NCI-H1092 (cell line): ENCODE measurements around the gene FAM131B.
A peak's percentile ranks its signal among the peaks of the same experiment; 100 is the strongest.

Experiments
- DNase-seq: peaks from one replicate; lab custom pipeline; 2025; lab: John Stamatoyannopoulos, UW

FAM131B gene

DNA sequence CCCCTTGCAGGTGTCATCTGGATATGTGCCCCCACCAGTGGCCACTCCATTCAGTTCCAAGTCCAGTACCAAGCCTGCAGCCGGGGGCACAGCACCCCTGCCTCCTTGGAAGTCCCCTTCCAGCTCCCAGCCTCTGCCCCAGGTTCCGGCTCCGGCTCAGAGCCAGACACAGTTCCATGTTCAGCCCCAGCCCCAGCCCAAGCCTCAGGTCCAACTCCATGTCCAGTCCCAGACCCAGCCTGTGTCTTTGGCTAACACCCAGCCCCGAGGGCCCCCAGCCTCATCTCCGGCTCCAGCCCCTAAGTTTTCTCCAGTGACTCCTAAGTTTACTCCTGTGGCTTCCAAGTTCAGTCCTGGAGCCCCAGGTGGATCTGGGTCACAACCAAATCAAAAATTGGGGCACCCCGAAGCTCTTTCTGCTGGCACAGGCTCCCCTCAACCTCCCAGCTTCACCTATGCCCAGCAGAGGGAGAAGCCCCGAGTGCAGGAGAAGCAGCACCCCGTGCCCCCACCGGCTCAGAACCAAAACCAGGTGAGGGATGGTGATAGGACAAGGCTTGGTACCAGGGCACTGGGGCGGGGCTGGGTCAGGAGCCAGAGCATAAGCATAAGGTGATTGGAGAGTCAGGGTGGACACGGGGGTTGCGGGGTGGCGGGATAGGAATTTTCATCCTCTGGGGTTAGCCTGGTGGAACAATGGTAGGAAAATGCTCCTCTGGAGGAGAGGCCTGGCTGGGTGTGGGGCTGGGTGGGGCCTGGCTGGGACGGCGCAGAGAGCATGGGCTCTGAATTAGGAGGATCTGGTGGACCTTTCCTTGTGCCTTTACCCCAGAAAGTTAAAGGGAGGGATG lies 20.5 kb upstream of the FAM131B start:
- DNase-seq = no peak

DNA sequence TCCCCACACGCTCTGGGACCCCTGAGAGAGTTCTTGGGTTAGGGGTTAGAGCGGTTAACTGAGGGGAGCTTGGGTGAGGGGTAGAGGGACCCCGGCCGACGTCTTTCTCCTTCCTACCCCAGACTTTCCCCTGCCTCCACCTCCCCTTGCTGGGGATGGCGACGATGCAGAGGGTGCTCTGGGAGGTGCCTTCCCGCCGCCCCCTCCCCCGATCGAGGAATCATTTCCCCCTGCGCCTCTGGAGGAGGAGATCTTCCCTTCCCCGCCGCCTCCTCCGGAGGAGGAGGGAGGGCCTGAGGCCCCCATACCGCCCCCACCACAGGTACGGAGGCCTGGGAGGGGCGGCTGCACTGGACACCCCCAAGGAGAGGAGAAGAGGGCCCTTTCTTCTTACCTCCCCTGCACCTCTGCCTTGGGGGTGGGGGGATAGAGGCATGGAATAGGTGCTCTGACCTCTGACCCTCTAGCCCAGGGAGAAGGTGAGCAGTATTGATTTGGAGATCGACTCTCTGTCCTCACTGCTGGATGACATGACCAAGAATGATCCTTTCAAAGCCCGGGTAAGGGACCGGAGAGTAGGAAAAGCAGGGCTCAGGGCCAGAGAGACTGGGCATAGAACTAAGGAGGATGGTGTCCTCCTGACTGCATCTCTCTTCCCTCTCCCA lies 19.7 kb upstream of the FAM131B start:
- DNase-seq = no peak

DNA sequence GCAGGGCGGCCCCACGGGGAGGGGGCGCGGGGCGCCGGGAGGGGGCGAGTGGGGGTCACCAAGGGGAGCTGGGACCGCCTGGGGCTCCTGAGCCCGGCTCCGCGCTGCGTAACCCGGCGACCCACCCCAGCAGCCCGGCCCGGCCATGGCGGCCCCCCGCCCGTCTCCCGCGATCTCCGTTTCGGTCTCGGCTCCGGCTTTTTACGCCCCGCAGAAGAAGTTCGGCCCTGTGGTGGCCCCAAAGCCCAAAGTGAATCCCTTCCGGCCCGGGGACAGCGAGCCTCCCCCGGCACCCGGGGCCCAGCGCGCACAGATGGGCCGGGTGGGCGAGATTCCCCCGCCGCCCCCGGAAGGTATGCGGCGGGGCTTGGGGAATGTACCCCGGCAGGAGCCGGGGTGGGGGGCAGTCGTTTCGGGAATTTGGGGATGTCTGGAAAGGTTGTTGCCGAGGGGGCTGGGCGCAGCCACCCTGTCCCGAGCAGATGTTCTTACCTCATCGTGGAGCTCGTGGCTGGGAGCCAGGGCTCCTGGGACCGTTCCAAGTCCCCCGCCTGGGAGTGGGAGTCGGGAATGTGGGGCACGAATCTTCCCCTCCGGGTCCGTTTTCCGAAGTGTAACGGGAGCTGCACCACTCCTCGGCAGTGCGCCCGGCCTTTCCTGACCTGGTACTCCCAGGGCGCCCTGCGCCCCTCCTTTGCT lies 19.1 kb upstream of the FAM131B start:
- DNase-seq = peak; percentile 30

DNA sequence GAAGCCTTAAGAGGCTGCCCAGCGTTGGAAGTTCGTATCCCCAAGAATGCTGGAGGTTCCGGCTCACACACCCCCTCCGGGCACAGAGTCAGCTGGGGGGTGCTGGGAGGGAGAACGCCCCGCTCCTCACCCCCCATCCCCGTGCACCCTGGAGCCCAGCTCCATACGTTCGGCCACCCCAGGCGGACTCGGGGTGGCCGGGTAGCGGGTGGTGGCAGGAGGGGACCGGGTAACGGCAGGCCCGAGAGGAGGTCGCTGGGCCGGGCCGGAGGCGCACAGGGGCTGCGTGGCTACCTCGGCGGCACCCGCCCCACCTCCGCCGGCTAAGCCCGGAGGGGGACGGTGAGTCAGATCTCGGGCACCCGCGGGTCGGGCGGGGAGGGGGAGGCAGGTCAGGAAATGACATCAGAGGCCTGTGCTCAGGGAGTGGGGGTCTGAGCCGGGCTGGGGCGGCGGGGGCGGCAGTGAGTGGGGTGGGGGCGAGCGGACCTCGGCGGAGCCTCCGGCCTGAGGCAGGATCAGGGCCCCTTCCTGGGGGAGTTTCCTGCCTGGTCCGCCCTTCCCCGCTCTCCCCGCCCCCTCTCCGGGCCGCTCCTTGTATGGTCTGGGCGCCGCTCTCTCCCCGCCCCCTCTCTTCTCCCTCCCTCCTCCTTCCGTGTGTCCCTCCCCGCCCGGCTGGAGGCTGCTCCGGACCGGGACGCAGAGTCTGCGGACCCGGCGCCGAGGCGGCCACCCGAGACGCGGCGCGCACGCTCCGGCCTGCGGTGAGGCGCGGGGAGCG lies 18.3 kb upstream of the FAM131B start, which contains the start of gene ZYX:
Gene ZYX, plus strand, starts transcription at position 700 of the 781 bp plus-strand sequence. CDS start 227 bp downstream, outside the sequence.
- DNase-seq = peak; percentile 41

GRCh38 chr7:143380260-143380645 lies 17.7 kb upstream of the FAM131B start:
- peak; percentile 59 for DNase-seq

DNA sequence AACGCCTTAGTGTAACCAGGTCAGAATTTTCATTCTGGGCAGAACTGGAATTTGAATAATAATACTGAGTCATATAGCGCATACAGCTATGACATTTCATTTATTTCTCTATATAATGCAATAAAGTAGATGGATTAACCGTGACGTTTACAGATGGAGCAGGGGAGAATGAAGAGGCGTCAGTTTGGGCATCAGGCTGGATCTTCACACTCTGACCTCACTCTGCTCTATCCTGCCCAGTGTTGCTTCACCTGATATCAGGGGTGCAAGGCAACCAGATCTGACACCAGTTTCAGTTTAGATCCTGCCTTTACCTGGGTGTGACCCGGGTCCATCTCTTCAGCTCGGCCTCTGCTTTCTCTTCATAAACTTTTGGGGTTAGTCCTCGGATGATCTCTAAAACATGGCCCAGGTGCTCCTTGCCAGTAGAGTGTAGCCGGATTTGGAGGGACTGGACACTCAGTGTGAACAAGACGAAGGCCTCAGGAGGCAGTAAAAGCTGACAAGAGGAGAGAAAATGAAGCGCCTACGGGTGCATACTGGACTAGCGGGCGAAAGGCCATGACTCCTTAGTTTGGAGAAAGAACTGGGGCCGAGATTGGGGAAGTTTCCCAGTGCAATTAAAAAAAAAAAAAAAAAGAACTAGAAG lies 17.2 kb upstream of the FAM131B start:
- DNase-seq = no peak

GRCh38 chr7:143376396-143376795 lies 13.9 kb upstream of the FAM131B start:
- no peak for DNase-seq

DNA sequence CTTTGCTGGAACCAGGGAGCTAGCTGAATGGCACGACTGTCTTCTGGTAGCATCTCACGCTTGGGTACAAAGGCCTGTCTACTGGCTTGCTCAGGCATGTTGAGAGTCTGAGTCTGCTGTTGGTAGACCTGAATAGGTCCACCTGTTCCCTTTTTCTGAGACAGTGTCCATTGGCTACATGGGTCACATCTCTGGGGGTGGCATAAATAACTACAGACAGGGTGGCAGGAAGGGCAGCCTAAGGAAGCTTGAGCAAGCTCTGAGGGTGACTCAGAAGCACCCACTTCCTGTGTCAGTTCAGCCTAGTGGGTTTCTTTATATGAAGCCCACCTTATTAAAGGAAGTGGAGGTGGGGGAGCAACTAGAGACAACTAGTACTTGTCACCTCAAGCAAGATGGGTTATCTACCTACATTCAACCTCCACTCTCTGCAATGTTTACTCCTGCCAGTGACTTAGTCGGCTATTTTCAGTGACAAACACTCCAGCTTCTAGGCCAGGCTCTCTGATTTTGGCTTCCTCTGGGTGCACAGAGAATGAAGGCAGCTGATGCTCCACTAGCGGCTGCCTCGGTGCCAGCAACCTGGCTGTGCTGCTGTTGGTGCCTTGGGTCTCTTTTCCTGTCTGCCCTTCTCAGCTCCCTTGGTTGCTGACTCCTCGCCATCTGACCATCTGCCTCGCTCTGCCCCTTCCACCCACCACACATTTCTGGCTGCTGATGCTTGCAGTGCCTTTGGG lies 13.0 kb upstream of the FAM131B start:
- no peak for DNase-seq

DNA sequence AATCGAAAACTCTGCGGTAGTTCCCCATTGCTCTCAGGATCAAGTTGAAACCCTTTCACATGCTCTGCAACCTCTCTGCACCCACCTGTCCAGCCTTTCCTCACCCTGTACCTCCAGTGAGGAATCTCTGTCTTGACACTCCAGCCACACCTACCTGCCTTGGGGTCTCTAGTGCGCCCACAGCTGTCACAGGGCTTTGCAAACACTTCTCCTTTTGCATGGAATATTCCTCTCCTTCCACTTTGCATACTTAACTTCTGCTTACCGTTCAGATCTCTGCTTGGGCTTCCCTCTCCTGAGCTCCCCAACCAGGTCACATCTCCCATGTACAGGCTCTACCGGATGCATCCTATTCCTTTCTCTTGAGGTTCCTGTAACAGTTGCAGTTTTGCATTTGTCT lies 12.0 kb upstream of the FAM131B start:
- DNase-seq = no peak

GRCh38 chr7:143373255-143373794 lies 10.8 kb upstream of the FAM131B start:
- no peak for DNase-seq

GRCh38 chr7:143372070-143372469 lies 9.6 kb upstream of the FAM131B start:
- DNase-seq = no peak

DNA sequence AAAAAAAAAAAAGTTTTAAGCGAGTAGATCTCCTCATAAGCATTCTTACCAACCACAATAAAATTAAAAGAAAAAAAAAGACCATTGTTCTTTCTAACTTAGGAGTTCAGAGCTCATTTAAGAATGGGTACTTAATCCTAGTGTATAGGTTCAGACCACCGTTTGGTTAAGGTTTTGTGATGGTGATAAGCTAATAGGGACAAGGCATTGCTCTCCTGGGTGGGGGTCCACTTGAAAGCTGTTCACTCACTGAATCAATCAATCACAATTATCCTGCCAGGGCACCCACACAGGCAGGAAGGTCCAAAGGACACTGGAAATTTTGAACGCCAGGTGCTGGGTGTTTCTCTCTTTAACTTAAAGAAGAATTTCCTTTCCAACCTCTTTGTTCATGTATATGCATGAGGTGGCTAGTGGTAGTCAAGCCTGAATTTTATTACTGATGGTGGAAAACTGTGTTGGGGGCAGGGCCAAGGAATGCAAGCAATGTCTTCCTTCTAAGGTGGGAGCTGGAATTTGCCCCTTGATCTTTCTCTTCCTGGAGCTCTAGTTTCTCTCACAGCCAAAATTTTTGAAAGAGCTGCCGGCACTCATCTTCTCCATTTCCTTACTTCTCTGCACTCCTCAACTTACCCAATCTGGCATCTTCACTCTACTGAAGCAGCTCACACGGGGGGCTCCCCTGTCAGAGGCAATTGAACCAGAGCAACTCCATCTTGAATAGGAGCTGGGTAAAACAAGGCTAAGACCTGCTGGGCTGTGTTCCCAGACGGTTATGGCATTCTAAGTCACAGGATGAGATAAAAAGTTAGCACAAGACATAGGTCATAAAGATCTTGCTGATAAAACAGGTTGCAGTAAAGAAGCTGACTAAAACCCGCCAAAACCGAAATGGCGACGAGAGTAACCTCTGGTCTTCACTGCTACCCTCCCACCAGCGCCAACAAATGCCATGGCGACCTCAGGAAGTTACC lies 7.5 kb upstream of the FAM131B start:
- DNase-seq = no peak

DNA sequence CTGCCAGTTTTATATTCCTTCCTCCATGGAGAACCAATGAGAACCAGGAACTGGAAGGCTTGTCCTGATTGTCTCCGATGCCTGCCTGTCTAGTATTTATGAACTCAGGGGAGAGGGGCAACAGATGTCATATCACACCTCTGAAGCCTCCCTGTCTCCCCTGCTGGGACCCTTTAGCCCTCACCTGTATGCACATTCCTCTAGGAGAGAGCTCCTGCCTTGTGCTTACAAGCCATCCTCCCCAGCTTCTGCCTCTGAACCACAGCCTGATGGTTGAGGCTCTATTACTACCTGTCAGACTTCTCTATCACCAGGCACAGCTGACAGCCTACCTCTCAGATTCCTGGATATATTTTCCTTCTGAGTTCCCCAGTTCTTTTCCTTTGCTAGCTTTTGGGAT lies 5.9 kb upstream of the FAM131B start:
- no peak for DNase-seq

DNA sequence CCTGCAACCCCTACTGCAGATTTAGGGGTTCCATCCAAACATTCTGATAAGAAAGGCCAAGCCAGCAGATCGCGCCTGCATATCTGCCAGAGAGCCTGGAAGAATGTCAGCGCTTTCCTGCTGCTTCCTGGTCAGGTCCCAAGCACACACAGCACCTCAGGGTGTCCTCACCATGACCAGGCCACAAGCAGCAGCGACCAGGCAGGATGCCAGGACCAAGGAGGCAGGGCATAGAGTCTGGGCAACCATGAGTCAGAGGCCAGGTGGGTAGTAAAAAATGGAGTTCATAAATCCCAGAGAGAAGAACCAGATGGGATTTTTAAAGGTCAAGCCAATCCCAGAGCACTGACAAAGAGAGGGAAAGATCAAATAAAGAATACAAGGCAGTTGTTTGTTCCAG lies 5.5 kb upstream of the FAM131B start:
- DNase-seq = no peak

DNA sequence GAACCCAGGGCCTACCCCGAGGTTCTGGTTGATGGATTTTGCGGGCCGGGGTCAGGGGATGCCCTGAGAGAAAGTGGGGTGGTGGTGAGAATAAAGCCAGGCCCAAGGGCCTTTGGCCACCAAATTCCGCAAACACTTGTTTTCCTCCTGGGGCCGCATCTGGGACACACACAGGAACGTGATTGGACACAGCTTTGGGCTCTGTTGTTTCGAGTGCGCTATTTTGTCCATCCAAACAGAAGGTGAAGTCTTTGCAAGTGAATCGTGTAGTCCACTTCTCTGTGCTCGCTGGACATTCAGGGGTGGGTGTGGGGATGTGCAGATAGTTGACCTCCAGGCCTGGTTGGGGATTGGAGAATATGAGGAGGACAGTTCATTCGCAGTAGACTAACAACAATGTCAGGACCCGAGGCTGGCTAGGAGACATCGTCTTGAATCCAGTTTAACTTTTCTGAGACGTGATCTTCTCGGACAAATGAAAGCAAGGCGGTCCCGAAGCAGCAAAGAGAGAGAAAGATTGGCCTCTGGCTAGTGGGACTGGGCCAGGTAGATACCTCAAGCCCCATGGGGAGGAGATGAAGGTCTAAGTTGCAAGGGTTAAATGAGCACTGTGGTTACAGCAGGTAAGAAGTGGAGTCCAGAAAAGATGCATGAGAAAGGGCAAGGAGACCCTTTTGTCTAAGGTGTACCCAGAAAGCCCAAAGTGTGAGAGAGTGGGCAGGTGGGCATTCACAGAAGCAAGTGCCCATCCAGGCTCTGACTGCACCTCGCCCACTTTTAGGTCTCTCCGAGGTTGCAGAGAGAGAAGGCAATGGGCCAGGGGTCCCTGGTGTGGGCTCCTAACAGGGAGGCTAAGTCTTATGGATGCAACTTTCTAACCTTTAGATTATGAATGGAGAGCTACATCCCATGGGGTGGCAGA lies 764 bp upstream of the FAM131B start:
- no peak for DNase-seq

GRCh38 chr7:143361552-143362130 lies 872 bp downstream of the FAM131B start:
- DNase-seq = no peak

- DNase-seq = no peak
These were observed 1.5 kb downstream of the FAM131B start for GRCh38 chr7:143360788-143361551.
